Measurements from ENCODE around the gene MRPS34. TPM values are rescaled to one million over a fixed set of nuclear protein-coding genes. Genes with fewer than 3 reads are reported as not detected.

MRPS34 gene
- total and polyA plus RNA-seq, 9 of the 15 experiments (the other 6 are each of a cell fraction or from before 2014, with no cell fraction given): 5.2 to 334 (median 92.8) TPM

DNA sequence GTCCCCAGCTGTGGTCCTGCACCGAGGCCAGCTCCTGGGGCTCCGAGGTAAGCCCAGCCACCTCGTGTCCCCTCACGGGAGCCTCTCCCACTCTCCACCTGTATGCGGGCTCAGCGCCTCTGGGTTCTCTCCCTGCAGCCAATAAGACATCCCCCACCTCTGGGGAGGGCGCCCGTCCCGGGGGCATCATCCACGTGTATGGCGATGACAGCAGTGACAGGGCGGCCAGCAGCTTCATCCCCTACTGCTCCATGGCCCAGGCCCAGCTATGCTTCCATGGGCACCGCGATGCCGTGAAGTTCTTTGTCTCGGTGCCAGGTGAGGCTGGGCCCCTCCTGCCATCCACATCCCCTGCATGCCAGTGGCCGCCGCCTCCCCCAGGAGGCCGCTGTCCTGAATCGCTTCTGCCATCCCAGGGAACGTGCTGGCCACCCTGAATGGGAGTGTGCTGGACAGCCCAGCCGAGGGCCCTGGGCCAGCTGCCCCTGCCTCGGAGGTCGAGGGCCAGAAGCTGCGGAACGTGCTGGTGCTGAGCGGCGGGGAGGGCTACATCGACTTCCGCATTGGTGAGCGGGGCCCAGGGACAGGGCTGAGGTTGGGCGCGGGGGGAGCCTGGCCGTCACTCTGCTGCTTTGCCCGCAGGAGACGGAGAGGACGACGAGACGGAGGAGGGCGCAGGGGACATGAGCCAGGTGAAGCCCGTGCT, 4.7 kb downstream of the MRPS34 start:
- Histone ChIP-seq H3K36me3 (ENCODE audit: control insufficient read depth, insufficient read depth, low read length) (peaks cover 78% of the 10 kb centered on the region; the same call in 2 of the 3 replicates), H3K4me3 (no peak overlapping the region), H3K27ac (ENCODE audit: extremely low read depth, low read depth, low read length) (no peak overlapping the region), H3K4me2 (ENCODE audit: insufficient read depth, low read length) (no peak overlapping the region), H3K9ac (ENCODE audit: insufficient read depth in 1 of 2, low read depth in 2 of 2, low read length in 2 of 2) (peak overlapping the region in 1 of 2 experiments; percentile 9; a peak in 1 of 4 replicates), H3K79me2 (ENCODE audit: control insufficient read depth, insufficient read depth, low read length) (peaks cover 32% of the 10 kb centered on the region), H4K20me1 (replicated peaks; ENCODE audit: control insufficient read depth, insufficient read depth, low read length) (0 out of 2 replicates have a peak, but pooled peaks cover 8% of the 10 kb centered on the region), H3K27me3 (ENCODE audit: control insufficient read depth in 2 of 2, insufficient read depth in 2 of 2, low read length in 2 of 2) (no peaks in the 10 kb centered on the region), H3K9me1 (ENCODE audit: control insufficient read depth, insufficient read depth, low read length) (no peaks in the 10 kb centered on the region), H3K9me3 (replicated peaks; ENCODE audit: control insufficient read depth, insufficient read depth, low read depth, low read length) (no peaks in the 10 kb centered on the region), H2AFZ (ENCODE audit: low read depth, low read length) (no peak overlapping the region), H3K4me1 (replicated peaks in 1 of 2; ENCODE audit: control insufficient read depth in 2 of 2, insufficient read depth in 2 of 2, low read length in 2 of 2) (peaks cover 17 to 94% of the 10 kb centered on the region in 2 experiments; a peak in 4 of 5 replicates)
- 91% methylated on average over 28 of the region's 41 CpGs for WGBS (ENCODE audit: insufficient coverage, low coverage, missing lambda C conversion rate)
- ChIA-PET CTCF (ENCODE audit: low intra/inter-chr PET ratio) (no interaction called here), POLR2A (interaction anchor here (0.8 to 1.5 kb wide), 5 partner anchors 8 to 197 kb away, joined by 3 to 4 read pairs (median 3); partner anchors contain the start of genes NUBP2, RPS2 and SPSB3)
- no peak for FAIRE-seq
- BruUV-seq (replicated peaks): no TSS peak
- no peak for DNase-seq (ENCODE audit: extremely low read depth in 1 of 4, low spot score in 3 of 4)
- intact Hi-C loops (cut with micrococcal nuclease): no loop called here
- in situ Hi-C loops (cut with MboI): no loop called here
- ATAC-seq: no peak
- TF ChIP-seq HMGN3 (IDR thresholded peaks at IDR 0.05; ENCODE audit: borderline replicate concordance, extremely low read depth, insufficient read length, low read depth, low read length) (no peak), TAF7 (tag; IDR thresholded peaks at IDR 0.05) (no peak), NR4A1 (CRISPR knock-in tag; IDR thresholded peaks at IDR 0.05) (no peak), NR4A1 (tag; IDR thresholded peaks at IDR 0.05) (no peak), FOXK1 (CRISPR knock-in tag; IDR thresholded peaks at IDR 0.05; ENCODE audit: borderline replicate concordance) (no peak), ZNF165 (CRISPR knock-in tag; IDR thresholded peaks at IDR 0.05; ENCODE audit: borderline replicate concordance) (no peak), CHD2 (IDR thresholded peaks at IDR 0.05; ENCODE audit: low read depth, low read length) (0 out of 2 replicates have a peak, but pooled peaks have one; percentile 15), FOXK2 (conservative IDR thresholded peaks at IDR 0.05 in 1 of 2, IDR thresholded peaks at IDR 0.05 in 1 of 2; ENCODE audit: low read depth in 2 of 2) (no peak)
- TF ChIP-seq, protein P1, sequence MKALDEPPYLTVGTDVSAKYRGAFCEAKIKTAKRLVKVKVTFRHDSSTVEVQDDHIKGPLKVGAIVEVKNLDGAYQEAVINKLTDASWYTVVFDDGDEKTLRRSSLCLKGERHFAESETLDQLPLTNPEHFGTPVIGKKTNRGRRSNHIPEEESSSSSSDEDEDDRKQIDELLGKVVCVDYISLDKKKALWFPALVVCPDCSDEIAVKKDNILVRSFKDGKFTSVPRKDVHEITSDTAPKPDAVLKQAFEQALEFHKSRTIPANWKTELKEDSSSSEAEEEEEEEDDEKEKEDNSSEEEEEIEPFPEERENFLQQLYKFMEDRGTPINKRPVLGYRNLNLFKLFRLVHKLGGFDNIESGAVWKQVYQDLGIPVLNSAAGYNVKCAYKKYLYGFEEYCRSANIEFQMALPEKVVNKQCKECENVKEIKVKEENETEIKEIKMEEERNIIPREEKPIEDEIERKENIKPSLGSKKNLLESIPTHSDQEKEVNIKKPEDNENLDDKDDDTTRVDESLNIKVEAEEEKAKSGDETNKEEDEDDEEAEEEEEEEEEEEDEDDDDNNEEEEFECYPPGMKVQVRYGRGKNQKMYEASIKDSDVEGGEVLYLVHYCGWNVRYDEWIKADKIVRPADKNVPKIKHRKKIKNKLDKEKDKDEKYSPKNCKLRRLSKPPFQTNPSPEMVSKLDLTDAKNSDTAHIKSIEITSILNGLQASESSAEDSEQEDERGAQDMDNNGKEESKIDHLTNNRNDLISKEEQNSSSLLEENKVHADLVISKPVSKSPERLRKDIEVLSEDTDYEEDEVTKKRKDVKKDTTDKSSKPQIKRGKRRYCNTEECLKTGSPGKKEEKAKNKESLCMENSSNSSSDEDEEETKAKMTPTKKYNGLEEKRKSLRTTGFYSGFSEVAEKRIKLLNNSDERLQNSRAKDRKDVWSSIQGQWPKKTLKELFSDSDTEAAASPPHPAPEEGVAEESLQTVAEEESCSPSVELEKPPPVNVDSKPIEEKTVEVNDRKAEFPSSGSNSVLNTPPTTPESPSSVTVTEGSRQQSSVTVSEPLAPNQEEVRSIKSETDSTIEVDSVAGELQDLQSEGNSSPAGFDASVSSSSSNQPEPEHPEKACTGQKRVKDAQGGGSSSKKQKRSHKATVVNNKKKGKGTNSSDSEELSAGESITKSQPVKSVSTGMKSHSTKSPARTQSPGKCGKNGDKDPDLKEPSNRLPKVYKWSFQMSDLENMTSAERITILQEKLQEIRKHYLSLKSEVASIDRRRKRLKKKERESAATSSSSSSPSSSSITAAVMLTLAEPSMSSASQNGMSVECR (CRISPR knock-in tag; IDR thresholded peaks at IDR 0.05): no peak
- TF ChIP-seq, protein P2, sequence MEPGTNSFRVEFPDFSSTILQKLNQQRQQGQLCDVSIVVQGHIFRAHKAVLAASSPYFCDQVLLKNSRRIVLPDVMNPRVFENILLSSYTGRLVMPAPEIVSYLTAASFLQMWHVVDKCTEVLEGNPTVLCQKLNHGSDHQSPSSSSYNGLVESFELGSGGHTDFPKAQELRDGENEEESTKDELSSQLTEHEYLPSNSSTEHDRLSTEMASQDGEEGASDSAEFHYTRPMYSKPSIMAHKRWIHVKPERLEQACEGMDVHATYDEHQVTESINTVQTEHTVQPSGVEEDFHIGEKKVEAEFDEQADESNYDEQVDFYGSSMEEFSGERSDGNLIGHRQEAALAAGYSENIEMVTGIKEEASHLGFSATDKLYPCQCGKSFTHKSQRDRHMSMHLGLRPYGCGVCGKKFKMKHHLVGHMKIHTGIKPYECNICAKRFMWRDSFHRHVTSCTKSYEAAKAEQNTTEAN (CRISPR knock-in tag; IDR thresholded peaks at IDR 0.05): no peak
